Activated CD4-positive, alpha-beta T cell treated with anti-CD3 and anti-CD28 coated beads, Interleukin-2, amount 50 U/mL, for 24 hours (primary cell): ENCODE data around the gene PTPRE.

Source experiments
- DNase-seq, 2 donors: peaks; one replicate each; pipeline ENCODE4 v3.0.0-alpha.2; 2020; ENCODE audit warnings: low read depth in 1 of 2, low spot score in 1 of 2

PTPRE gene

DNA sequence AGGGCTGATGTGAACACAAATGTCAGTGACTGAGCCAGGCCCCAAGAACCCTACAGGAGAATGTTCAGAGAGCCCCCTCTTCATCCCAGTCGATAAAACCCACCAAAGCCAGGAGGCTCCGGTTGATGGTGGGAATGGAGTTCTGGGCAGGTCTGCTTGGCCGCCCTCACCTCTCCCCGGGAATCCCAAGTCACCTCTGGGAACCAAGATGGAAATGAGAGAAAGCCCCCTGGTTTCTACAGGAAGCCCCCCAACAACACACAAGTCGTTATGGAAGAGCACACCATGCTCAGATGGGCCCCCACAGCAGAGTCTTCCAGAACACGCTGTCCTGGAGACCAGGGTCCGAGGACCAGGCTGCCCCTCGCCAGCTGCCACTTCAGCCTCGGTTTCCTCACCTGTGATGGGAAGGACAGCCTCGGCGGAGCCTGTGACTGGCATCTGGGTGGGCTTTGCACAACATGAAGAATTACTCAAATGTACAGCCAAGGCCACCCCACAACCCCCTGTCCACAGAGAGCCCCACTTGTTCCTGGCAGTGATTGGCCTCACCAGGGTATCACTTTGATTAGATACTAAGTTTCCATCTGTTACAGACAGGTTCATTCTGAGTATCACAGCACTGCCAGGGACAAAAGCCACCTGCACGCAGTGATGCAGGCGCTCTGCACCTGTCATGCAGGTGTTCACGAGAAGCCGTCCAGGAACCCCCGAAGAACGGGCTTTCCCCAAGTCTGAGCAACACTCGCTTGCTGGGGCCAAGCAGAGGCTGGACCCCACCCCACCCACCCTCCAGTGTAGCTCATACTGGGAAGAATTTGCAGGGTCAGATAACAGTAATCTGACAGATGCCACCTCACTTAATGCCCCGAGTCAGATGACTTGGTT, 161.7 kb downstream of the PTPRE start:
- DNase-seq: no peak

DNA sequence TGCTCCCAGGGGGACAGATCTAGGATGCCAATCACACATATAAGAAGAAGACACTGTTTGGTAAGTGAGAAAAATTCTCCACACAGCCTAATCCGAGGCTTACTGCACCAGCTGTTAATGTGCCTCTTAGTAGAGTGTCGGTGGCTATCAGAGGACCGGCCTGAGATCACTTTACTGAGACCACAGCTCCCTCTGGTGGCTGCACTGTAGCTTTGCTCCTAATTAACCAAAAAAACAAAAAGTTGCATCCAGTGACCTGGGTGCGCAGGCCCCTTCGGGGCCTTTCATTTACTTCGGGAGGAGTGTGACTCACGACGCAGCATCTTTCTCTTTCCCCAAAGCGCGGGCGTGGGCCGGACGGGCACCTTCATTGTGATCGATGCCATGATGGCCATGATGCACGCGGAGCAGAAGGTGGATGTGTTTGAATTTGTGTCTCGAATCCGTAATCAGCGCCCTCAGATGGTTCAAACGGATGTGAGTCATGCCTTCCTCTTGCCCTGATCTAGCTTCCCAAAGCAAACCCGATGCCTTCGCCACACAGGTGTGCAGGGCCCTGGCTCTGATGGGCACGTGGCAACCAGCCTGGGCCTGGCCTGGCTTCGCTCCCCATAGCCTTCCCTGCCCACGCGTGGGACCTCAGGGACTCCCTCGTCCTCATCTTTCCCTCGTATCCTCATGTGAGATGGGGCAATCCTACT, 162.6 kb downstream of the PTPRE start:
- peak; percentile 65 to 73 for DNase-seq

DNA sequence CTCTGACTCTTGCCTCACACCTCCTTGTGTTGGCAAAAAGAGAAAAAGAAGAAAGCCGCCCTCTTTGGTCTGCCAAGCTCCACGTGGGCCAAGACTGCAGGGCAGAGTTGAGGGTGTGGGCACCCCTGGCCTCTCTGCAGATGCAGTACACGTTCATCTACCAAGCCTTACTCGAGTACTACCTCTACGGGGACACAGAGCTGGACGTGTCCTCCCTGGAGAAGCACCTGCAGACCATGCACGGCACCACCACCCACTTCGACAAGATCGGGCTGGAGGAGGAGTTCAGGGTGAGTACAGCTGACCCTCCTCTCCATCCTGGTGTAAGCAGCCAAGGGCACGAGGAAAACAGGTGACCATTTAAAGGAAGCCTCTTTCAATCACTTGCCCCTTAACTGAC, 163.3 kb downstream of the PTPRE start:
- DNase-seq: no peak

DNA sequence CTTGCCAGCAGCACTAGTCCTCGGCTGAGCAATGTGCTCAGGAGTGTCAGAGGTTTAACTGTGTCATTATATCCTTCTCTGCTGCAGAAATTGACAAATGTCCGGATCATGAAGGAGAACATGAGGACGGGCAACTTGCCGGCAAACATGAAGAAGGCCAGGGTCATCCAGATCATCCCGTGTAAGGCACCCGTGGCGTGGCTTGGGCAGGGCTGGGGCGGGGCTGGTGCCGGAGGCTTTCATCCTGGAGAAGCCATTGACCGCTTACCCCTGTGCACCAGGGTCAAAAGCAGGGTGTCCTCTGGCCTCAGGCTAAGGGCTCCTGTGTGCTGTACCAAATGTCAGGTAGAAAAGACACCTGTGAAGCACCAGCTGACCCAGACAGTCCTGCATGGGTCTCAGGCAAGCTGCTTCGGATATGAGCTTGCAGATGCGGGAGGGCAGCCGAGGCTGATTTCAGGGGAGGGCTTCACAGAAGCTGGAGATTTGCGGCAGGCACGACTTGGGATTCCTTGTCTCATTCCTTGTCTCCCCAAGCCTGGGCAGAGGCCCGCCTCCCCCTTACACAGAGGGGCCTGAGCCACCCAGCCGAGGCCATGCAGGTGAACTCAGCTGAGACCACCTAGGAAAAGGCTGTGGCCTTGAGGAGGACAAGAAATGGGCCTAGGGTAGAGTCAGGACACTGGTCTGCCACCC, 164.0 kb downstream of the PTPRE start:
- no peak for DNase-seq

DNA sequence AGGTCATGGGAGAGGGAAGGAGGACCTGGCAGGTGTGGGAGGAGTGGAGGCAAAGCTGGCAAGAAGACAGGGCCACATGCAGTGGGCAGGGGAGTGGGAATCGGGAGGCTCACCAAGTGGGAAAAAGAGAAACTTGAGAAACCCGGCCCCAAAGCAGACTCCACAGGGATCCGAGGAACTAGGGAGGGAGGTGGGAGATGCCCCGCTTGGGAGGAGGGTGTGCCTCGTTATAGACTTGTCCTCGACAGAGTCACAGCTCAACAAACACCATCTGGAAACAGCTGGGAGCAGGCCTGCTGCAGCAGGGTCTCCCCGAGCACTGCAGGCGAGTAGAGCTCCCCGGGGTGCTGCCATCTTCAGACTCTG, 164.5 kb downstream of the PTPRE start:
- DNase-seq: no peak

DNA sequence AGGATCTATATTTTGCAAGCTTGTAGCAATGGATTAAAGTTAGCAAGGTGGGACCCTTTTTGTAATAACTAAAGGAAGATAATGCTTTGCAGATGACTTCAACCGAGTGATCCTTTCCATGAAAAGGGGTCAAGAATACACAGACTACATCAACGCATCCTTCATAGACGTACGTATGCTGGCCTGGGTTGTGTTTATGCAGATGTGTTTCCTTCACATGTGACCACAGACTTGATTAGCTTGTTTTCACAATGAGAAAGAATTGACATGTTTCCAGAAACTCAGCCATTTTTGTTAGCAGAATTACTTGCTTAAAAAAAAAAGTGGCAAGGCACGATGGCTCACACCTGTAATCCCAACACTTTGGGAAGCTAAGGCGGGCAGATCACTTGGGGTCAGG, 165.1 kb downstream of the PTPRE start:
- no peak for DNase-seq

DNA sequence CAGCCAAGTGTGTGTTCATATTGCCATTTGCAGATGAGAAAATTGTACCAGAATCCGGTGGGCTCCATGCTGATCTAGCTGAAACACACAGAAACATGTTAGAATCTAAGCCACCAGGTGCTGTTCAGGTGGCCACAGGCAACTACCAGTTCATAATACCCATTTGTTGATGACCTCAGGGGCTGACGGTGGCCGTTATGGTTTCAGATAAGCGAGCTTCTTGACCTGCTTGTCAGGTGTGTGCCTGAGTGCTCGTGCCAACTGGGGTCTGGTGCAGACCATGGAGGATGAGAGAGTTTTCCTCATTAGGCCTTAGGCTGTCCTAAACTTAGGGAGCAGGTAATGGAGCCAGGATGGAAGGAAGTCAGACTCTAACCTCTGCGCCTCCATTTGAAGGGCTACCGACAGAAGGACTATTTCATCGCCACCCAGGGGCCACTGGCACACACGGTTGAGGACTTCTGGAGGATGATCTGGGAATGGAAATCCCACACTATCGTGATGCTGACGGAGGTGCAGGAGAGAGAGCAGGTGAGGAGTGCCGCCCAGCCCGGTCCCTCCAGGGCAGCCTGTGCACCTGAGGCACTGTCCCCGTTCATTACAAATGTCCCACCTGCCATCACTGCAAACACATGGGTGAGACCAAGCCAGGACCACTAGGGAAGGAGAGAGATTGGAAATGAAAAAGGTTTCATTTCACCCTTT, 166.2 kb downstream of the PTPRE start:
- DNase-seq: no peak

DNA sequence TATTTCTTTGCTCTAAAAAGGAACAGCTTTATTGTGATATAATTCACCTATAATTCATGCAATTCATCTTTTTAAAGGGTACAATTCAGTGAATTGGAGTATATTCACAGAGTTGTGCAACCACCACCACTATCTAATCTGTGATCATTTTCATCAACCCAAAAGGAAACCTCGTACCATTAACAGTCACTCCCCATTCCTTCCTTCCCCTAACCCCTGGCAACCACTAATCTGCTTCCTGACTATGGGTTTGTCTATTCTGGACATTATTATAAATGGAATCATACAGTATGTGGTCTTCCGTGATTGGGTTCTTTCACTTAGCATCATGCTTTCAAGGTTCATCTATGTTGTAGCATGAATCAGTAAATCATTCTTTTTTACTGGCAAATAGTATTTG, 167.0 kb downstream of the PTPRE start:
- no peak for DNase-seq

DNA sequence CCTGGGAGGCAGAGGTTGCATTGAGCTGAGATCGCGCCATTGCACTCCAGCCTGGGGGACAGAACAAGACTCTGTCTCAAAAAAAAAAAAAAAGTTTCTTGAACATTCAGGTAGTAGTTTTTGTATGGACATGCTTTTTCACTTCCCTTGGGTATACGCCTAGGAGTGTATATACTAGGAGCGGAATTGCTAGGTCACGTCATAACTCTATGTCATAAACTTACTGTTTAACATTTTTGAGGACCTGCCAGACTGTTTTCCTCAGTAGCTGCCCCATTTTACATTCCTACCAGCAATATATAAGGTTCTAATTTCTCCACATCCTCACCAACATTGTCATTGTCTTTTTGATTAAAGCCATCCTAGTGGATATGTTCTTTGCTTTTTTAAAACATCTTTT, 167.7 kb downstream of the PTPRE start:
- DNase-seq: no peak

DNA sequence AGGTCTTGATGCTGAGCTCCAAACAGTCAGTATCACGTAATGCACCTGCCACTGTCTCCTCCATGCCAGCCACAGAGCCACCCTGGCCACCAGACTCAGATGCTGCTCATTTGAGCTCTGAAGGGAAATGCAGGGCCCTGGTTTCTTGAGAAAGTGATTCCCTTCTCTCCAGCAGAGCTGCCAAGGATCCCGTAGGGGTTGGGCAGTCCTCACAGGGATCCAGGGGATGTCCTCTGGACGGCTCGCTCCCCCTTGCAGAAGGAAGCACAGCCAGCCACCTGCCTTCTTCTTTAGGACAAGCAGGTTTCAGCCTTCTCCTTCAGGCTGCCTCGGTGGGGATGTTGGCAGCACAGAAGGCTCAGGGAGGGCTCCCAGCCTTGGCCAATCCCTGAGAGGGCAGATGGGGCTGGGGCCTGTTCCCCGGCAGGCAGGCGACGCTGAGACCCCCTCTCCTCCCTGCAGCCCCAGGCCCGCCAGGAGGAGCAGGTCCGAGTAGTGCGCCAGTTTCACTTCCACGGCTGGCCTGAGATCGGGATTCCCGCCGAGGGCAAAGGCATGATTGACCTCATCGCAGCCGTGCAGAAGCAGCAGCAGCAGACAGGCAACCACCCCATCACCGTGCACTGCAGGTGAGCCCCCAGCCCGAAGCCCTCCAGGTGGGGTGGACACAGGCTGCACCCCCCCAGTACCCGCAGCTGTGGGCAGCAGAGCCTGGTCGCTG, 170.4 kb downstream of the PTPRE start:
- DNase-seq: no peak

DNA sequence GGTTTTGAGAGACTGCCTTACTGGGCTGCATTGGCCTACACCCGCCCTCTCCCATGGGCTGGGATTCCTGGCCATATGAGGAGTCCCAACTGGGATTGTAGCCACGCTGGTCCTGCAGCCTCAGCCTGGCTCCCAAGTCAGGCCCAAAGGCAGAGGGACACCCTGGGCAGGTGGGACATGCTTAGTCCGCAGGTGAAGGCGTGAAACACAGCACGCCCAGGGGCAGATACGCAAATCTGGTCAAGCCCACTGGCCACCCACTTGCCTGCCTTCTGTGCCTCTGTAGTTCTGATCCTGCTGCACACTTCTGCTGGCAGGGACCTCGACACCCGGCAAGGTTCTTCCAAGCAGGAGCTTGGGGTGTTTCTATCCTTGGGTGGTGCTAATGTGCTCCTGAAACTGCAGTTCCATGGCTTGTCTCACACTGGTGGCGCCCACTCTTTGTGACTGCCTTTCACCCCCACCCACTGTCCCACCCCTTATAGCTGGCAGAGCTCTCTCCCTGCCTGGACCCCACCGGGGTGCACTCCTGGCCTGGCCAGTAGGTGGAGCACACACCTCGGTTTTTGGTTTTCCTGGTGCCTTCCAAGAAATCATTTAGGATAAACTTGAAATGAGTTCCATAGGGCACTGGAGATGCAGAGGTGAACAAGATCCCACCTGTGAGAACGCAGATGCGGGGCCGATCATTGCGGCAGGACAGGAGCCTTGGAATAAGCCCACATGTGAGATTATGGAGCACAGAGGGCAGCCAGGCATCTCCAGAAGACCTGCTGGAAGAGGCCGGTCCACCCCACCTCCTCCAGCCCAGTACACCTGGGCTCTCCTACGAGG, 171.4 kb downstream of the PTPRE start:
- peak in 1 of 2 donors; percentile 41 for DNase-seq

DNA sequence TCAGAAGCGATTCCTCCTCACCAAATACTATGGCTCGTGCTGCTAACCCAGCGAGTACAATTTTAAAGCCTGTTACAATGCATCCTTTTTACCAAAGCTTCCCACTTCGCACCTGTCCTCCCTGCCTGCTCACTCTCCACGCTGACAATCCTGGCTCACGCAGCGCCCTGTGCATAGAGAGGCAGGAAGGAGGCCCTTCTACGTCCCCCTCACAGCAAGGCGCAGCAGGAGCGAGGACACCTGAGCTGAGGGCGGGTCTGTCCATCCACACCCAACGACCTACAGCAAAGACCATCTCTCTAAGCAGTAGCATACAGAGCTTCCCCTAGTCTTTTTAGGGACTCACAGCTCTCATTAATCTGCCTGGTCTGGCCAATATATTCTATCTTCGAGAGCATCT, 173.3 kb downstream of the PTPRE start:
- no peak for DNase-seq

DNA sequence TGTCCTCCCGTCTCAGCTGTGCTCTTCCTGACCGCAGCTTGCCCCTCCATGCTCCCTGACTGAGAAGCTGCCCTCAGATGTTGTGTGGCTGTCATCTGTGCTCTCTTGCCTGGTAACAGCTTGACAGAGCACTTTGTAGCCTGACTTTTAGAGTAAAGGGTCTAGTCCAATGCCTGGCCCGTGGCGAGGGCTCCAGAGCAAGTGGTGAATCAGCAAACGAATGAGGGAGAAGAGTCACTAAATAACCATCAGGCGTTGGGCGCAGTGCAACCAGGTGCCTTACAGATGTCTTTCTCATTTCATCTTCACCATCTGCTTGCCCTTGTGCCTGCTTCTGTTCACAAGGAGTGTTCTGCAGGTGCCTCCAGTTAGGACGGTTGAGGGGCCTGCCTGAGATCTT, 173.7 kb downstream of the PTPRE start:
- DNase-seq: no peak

DNA sequence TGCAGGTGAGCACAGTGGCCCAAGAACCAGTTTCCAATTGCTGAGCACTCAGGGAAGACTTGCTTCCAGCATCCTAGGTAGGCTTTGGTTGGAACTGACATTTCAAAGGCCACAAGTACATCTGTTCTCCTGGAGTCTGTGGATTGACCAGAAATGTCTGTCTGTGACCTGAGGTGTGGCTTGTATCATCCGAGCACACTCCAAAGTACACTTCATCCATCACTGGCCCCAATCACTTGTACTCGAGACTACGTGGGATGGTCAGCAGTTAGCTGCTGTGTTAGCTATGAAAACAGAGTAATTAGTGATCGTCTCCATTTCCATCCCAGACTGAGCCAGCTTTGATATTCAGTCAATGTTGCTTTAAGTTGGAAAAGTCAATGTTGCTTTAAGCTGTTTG, 174.3 kb downstream of the PTPRE start:
- no peak for DNase-seq

DNA sequence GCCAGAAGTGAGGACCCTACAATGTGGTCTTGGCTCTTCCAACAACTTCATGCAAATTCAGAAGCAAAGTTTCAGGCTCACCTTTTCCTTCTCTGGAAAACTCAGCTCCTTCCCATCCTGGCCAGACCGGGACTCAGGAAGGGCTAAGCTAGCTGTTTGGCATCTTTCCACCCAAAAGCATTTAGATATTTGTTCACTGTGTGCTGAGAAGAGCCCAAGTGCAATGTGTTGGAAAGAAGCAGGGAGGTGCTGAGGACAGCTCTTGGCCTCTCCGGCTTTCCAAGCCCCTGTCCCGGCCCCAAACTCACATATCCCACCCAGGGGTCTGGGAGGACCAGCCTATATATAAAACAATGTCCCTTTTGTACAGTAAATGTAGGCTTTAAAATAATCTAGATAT, 174.8 kb downstream of the PTPRE start:
- no peak for DNase-seq

DNA sequence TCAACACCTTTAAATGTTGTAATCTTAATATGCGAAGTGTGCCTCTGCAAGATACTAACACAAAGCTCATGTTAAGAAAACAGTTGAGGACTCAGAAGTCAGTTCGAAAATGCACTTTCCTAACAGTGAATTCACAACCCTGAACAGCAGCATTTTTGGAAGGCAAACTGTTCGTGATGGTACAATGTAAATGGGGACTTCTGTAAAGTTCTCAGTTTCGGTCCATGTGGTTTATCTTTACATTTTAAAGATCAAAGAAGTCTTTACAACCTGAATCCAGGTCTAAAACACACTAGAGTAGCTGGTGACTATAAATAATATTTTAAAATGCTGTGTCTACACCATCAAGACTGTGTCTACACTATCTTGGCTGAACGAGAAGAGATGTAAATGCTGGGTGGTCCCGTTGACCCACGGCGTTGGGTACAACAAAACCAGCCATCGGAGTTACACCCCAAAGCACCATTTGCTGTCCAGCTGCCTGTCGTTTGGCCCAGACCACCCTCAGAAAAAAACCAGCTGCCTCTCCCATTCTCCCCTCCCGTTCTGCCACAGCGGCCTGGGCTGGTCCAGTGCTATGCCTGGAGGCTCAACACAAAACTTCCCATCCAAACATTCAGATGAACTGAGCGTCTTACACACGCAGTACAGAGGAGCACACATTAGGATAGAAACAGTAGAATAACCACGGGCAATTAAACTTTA, 176.4 kb downstream of the PTPRE start:
- DNase-seq: no peak

DNA sequence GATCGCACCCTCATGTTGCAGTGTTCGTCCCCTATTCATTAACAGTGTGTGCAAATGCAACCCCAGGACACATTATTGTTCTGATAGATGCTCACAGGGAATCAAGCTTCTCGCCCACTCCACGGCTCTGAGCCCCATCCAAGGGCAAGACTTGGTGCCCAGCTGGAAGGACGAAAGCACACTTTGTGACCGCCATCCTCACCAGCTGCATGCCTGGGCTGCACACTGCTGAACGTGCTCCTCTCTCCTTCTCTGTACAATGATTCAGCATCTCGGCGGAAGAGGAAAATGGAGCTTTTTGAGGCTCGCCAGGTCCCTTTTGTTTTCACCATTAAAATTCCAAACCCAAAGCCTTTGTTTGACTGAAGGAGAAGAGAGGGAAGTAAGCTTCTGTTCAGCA, 177.5 kb downstream of the PTPRE start:
- no peak for DNase-seq

DNA sequence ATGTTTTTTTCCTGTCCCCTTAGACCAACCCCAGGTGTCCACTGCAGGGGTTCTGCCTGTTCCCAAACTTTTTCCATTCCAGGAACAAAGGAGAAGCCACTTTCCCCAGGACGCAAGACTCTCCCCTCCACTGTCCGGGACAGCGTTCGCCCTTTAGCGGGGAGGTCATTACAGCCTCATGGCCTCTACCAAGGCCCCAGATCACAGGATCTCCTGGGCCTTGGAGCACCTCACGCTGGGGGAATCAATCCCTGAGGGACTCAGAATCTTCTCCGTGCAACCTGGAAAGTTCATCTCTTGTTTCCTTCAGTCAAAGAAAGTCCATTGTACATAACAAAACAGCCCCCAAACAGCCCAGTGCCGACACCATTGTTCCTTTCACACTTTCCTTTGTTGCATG, 178.1 kb downstream of the PTPRE start:
- no peak for DNase-seq
